ENCODE measurements around the gene ARID5B.

- no peak for TF ChIP-seq MAX (CRISPR knock-in tag; IDR thresholded peaks at IDR 0.05)
- TF ChIP-seq, protein P1, sequence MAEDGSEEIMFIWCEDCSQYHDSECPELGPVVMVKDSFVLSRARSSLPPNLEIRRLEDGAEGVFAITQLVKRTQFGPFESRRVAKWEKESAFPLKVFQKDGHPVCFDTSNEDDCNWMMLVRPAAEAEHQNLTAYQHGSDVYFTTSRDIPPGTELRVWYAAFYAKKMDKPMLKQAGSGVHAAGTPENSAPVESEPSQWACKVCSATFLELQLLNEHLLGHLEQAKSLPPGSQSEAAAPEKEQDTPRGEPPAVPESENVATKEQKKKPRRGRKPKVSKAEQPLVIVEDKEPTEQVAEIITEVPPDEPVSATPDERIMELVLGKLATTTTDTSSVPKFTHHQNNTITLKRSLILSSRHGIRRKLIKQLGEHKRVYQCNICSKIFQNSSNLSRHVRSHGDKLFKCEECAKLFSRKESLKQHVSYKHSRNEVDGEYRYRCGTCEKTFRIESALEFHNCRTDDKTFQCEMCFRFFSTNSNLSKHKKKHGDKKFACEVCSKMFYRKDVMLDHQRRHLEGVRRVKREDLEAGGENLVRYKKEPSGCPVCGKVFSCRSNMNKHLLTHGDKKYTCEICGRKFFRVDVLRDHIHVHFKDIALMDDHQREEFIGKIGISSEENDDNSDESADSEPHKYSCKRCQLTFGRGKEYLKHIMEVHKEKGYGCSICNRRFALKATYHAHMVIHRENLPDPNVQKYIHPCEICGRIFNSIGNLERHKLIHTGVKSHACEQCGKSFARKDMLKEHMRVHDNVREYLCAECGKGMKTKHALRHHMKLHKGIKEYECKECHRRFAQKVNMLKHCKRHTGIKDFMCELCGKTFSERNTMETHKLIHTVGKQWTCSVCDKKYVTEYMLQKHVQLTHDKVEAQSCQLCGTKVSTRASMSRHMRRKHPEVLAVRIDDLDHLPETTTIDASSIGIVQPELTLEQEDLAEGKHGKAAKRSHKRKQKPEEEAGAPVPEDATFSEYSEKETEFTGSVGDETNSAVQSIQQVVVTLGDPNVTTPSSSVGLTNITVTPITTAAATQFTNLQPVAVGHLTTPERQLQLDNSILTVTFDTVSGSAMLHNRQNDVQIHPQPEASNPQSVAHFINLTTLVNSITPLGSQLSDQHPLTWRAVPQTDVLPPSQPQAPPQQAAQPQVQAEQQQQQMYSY (CRISPR knock-in tag; IDR thresholded peaks at IDR 0.05), result no peak
- TF ChIP-seq CTCF (IDR thresholded peaks at IDR 0.05), result no peak
- TF ChIP-seq NR3C1 (CRISPR knock-in tag; conservative IDR thresholded peaks at IDR 0.05; ENCODE audit: low read depth), result no peak
- no peak for TF ChIP-seq TEAD4 (CRISPR knock-in tag; IDR thresholded peaks at IDR 0.05)
- TF ChIP-seq TP53 (CRISPR knock-in tag; IDR thresholded peaks at IDR 0.05), result no peak
- TF ChIP-seq USF2 (CRISPR knock-in tag; IDR thresholded peaks at IDR 0.05), result no peak
Observed at GRCh38 chr10:62000726-62001125, 99.2 kb downstream of the ARID5B start.

All from WTC11 (cell line).